SK-N-SH (cell line): ENCODE data around the gene MRPL40.

ENCODE experiments used
- CTCF ChIP-seq: fragments of 200-600 bp; sonication (generic); IDR thresholded peaks from 2 replicates; pipeline ENCODE4 v1.6.1; 2017; ENCODE audit warnings: antibody characterized with exemption, mild to moderate bottlenecking, moderate library complexity
- EP300 ChIP-seq, 2 experiments: IDR thresholded peaks; 2 replicates each; pipeline versions ENCODE4 v1.4.0 to v1.6.1; 2012; ENCODE audit warnings: borderline replicate concordance in 1 of 2, low read depth in 1 of 2, low read length in 1 of 2
- NRF1 ChIP-seq: IDR thresholded peaks from 2 replicates; pipeline ENCODE4 v1.6.1; 2012; ENCODE audit warnings: low read depth, mild to moderate bottlenecking, low read length
- POLR2AphosphoS5 ChIP-seq: IDR thresholded peaks from 2 replicates; pipeline ENCODE4 v1.6.1; 2012; ENCODE audit warnings: low read depth, low read length
- RAD21 ChIP-seq: IDR thresholded peaks from 2 replicates; pipeline ENCODE4 v1.6.1; 2012; ENCODE audit warnings: mild to moderate bottlenecking, low read length
- SIN3A ChIP-seq: IDR thresholded peaks from 2 replicates; pipeline ENCODE4 v1.6.1; 2012; ENCODE audit warnings: low read depth, mild to moderate bottlenecking, low read length, moderate library complexity, borderline replicate concordance
- TAF1 ChIP-seq: IDR thresholded peaks from 2 replicates; pipeline ENCODE4 v1.6.1; 2012; ENCODE audit warnings: low read depth, mild to moderate bottlenecking, low read length, moderate library complexity, borderline replicate concordance

DNA sequence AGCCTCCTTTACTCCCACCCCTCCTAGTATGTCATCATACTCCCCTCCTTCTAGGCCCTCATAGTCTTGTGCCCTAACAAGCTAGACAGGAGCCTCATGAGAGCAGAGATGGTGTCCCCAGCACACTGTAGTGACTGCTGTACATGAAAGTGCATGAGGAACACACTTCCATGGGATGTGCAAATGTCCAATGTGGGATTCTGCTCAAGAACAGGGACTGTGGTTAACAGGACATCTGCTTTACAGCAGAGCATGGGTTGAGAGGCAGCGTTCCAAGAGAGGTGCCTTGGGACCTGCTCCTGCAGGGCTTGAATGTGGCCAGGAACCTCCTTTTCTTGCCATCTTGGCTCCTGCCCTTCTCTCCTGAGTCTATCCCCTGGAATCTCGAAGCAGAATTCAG is 46.1 kb upstream of the MRPL40 start:
- TF ChIP-seq SIN3A (no peak), CTCF (no peak), RAD21 (no peak), NRF1 (no peak), EP300 (IDR thresholded peaks at IDR 0.05; ENCODE audit: borderline replicate concordance in 1 of 2, low read depth in 1 of 2, low read length in 1 of 2) (no peak), TAF1 (no peak), POLR2AphosphoS5 (no peak)
